ENCODE data around the gene GTPBP4. TPM values are rescaled to one million over a fixed set of nuclear protein-coding genes. Genes with fewer than 3 reads are reported as not detected.

Gene GTPBP4
- total and polyA plus RNA-seq, 2 of the 13 experiments (the other 11 are each of a cell fraction or from before 2014, with no cell fraction given) = 24.1 to 85.5 TPM

- peak; percentile 68; the same call in 1 of the 2 replicates for TF ChIP-seq ZNF276 (CRISPR knock-in tag; IDR thresholded peaks at IDR 0.05; ENCODE audit: low read depth)
- peak; percentile 8; the same call in 1 of the 2 replicates for TF ChIP-seq ZNF281 (CRISPR knock-in tag; IDR thresholded peaks at IDR 0.05; ENCODE audit: borderline replicate concordance)
- TF ChIP-seq JUNB (CRISPR knock-in tag; IDR thresholded peaks at IDR 0.05; ENCODE audit: borderline replicate concordance) = peak; percentile 83; the same call in 1 of the 2 replicates
- TF ChIP-seq ZNF446 (CRISPR knock-in tag; IDR thresholded peaks at IDR 0.05) = 0 out of 2 replicates have a peak, but pooled peaks have one; percentile 30
- TF ChIP-seq RFXANK (CRISPR knock-in tag; IDR thresholded peaks at IDR 0.05) = no peak
- TF ChIP-seq IKZF5 (CRISPR knock-in tag; IDR thresholded peaks at IDR 0.05) = peak; percentile 66
- TF ChIP-seq MIXL1 (CRISPR knock-in tag; IDR thresholded peaks at IDR 0.05) = peak; percentile 63; the same call in 1 of the 2 replicates
- TF ChIP-seq SOX13 (IDR thresholded peaks at IDR 0.05) = peak; percentile 39; the same call in 1 of the 2 replicates
- peak in 1 of 2 experiments; percentile 73; a peak in 2 of 4 replicates for TF ChIP-seq SOX13 (CRISPR knock-in tag; conservative IDR thresholded peaks at IDR 0.05 in 1 of 2, IDR thresholded peaks at IDR 0.05 in 1 of 2)
- TF ChIP-seq PAX8 (CRISPR knock-in tag; IDR thresholded peaks at IDR 0.05; ENCODE audit: borderline replicate concordance) = no peak
- peak; percentile 66 for TF ChIP-seq CREM (IDR thresholded peaks at IDR 0.05)
- TF ChIP-seq CREM (CRISPR knock-in tag; IDR thresholded peaks at IDR 0.05) = no peak
- TF ChIP-seq TFAP4 (IDR thresholded peaks at IDR 0.05; ENCODE audit: borderline replicate concordance, low read depth) = peak; percentile 57; the same call in 1 of the 2 replicates
- TF ChIP-seq E2F1 (CRISPR knock-in tag; IDR thresholded peaks at IDR 0.05) = no peak
- TF ChIP-seq ATF4 (CRISPR knock-in tag; IDR thresholded peaks at IDR 0.05) = 0 out of 4 replicates have a peak, but pooled peaks of 1 of the 2 experiments have one; percentile 22
- TF ChIP-seq ZNF788 (CRISPR knock-in tag; IDR thresholded peaks at IDR 0.05; ENCODE audit: borderline replicate concordance) = peak; percentile 71; the same call in 1 of the 2 replicates
- no peak for TF ChIP-seq ZNF703 (CRISPR knock-in tag; IDR thresholded peaks at IDR 0.05; ENCODE audit: borderline replicate concordance)
- TF ChIP-seq TRIM24 (CRISPR knock-in tag; IDR thresholded peaks at IDR 0.05) = no peak
- no peak for TF ChIP-seq NCOR1 (IDR thresholded peaks at IDR 0.05; ENCODE audit: borderline replicate concordance, low read length)
Measured at GRCh38 chr10:974038-974784, 14.0 kb upstream of the GTPBP4 start (continued).

All from HepG2 (cell line).